Endothelial cell of umbilical vein (primary cell): Measurements from ENCODE around the gene KRCC1. TPM values are rescaled to one million over a fixed set of nuclear protein-coding genes. Genes with fewer than 3 reads are reported as not detected.

ENCODE experiments used
- BruUV-seq: library from RNA; stranded (reverse); fragments of 400-500 nt; replicated peaks from 2 replicates; lab custom pipeline; 2021; lab: Mats Ljungman, UMichigan
- CTCF ChIA-PET: fragments of 300-600, 350-600 bp; sonication (Branson Sonifier 250); formaldehyde crosslinking; loops from one replicate; lab custom pipeline; 2021; ENCODE audit warnings: antibody characterized with exemption, inconsistent platforms; lab: Charles Lee
- POLR2A ChIA-PET: fragments of 300-600, 350-600 bp; sonication (Branson Sonifier 250); formaldehyde crosslinking; loops from one replicate; lab custom pipeline; 2021; ENCODE audit warnings: antibody characterized with exemption, inconsistent platforms; lab: Charles Lee
- DNase-seq: peaks from one replicate; pipeline ENCODE4 v3.0.0-alpha.2; 2011; ENCODE audit warnings: low read depth, low spot score
- FAIRE-seq: peaks from 2 replicates; lab custom pipeline; 2011; peaks lifted over from hg19 to GRCh38; lab: Jason Lieb, UNC
- H2AFZ ChIP-seq: 2 replicates; pipeline ENCODE4 v1.6.0; 2012; ENCODE audit warnings: low read depth, low read length, control low read depth, inconsistent platforms
- H3K27ac ChIP-seq: 2 replicates; pipeline ENCODE4 v1.5.1; 2011; ENCODE audit warnings: low read depth, mild to moderate bottlenecking, control low read depth, low read length, moderate library complexity; ENCODE audit not compliant: insufficient read depth
- H3K27me3 ChIP-seq, 2 experiments: 2 replicates each; pipeline versions ENCODE4 v1.6.0 to v1.6.1; 2011; ENCODE audit warnings: low read length in 2 of 2, mixed read lengths in 1 of 2; ENCODE audit not compliant: control insufficient read depth in 2 of 2, insufficient read depth in 2 of 2
- H3K36me3 ChIP-seq, 2 experiments: 2 replicates in 1 of 2; 3 replicates in 1 of 2; pipeline ENCODE4 v1.5.1; 2011; ENCODE audit warnings: low read length in 2 of 2, mild to moderate bottlenecking in 1 of 2, moderate library complexity in 1 of 2; ENCODE audit not compliant: control insufficient read depth in 2 of 2, insufficient read depth in 2 of 2; ENCODE audit errors: extremely low read depth in 1 of 2
- H3K4me1 ChIP-seq: 3 replicates; pipeline ENCODE4 v1.5.1; 2011; ENCODE audit warnings: mild to moderate bottlenecking, low read length; ENCODE audit not compliant: control insufficient read depth, insufficient read depth; ENCODE audit errors: extremely low read depth
- H3K4me2 ChIP-seq: 2 replicates; pipeline ENCODE4 v1.6.1; 2011; ENCODE audit warnings: low read length, control low read depth, mixed read lengths; ENCODE audit not compliant: insufficient read depth
- H3K4me3 ChIP-seq, 3 experiments: fragments of 200-600 bp in 1 of 3; sonication (generic), shearing (Covaris generic) in 1 of 3; replicated peaks in 1 of 3; 2 replicates each; pipeline ENCODE4 v1.5.1; 2011 to 2016; ENCODE audit warnings: control low read depth in 3 of 3, low read length in 3 of 3, mild to moderate bottlenecking in 2 of 3, inconsistent platforms in 1 of 3, low read depth in 1 of 3, moderate library complexity in 1 of 3; ENCODE audit not compliant: insufficient read depth in 1 of 3
- H3K79me2 ChIP-seq: 2 replicates; pipeline ENCODE4 v1.6.0; 2012; ENCODE audit warnings: low read length, inconsistent platforms; ENCODE audit not compliant: control insufficient read depth, insufficient read depth
- H3K9ac ChIP-seq: replicated peaks from 2 replicates; pipeline ENCODE3; 2011; ENCODE audit warnings: low read length, control low read depth; ENCODE audit not compliant: insufficient read depth; ENCODE audit errors: extremely low read depth
- H3K9me1 ChIP-seq: replicated peaks from 3 replicates; pipeline ENCODE4 v1.6.0; 2011; ENCODE audit warnings: mild to moderate bottlenecking, low read length; ENCODE audit not compliant: control insufficient read depth, insufficient read depth; ENCODE audit errors: extremely low read depth
- H3K9me3 ChIP-seq: replicated peaks from 2 replicates; pipeline ENCODE4 v1.5.1; 2012; ENCODE audit warnings: low read length, inconsistent platforms; ENCODE audit not compliant: control insufficient read depth, insufficient read depth
- H4K20me1 ChIP-seq: replicated peaks from 2 replicates; pipeline ENCODE3; 2011; ENCODE audit warnings: mild to moderate bottlenecking, low read length; ENCODE audit not compliant: control insufficient read depth, insufficient read depth; ENCODE audit errors: extremely low read depth
- CTCF ChIP-seq, 2 donors: IDR thresholded peaks; 1 replicate in 1 of 2; 2 replicates in 1 of 2; pipeline ENCODE4 v1.5.1; 2011; ENCODE audit warnings: low read length in 2 of 2, mild to moderate bottlenecking in 2 of 2, moderate library complexity in 2 of 2, control low read depth in 1 of 2, inconsistent platforms in 1 of 2, low read depth in 1 of 2; ENCODE audit not compliant: insufficient read depth in 1 of 2; ENCODE audit errors: extremely low read depth in 1 of 2
- EZH2 ChIP-seq: IDR thresholded peaks from 2 replicates; pipeline ENCODE4 v1.6.1; 2012; ENCODE audit warnings: borderline replicate concordance, low read depth, mild to moderate bottlenecking, moderate library complexity, low read length, inconsistent platforms; ENCODE audit not compliant: severe bottlenecking
- FOS ChIP-seq: IDR thresholded peaks from 2 replicates; pipeline ENCODE4 v1.6.1; 2011; ENCODE audit warnings: mild to moderate bottlenecking, low read length, moderate library complexity, borderline replicate concordance; ENCODE audit not compliant: insufficient read depth
- JUN ChIP-seq: IDR thresholded peaks from 2 replicates; pipeline ENCODE4 v1.6.1; 2011; ENCODE audit warnings: borderline replicate concordance, low read depth; ENCODE audit not compliant: insufficient read length, insufficient read depth
- MAX ChIP-seq: IDR thresholded peaks from 2 replicates; pipeline ENCODE4 v1.6.1; 2011; ENCODE audit not compliant: insufficient read depth, insufficient read length
- MYC ChIP-seq: IDR thresholded peaks from one replicate; pipeline ENCODE4 v1.6.1; 2011; ENCODE audit warnings: mild to moderate bottlenecking, low read depth, low read length
- POLR2AphosphoS5 ChIP-seq: IDR thresholded peaks from 2 replicates; pipeline ENCODE4 v1.6.1; 2012; ENCODE audit warnings: low read depth, mild to moderate bottlenecking, control low read depth, low read length, moderate library complexity; ENCODE audit not compliant: insufficient read depth
- dilution Hi-C: fragments of 300-500 bp; cut with MboI; formaldehyde crosslinking; loops from one replicate; pipeline ENCODE4 v1.15.0; 2019; ENCODE audit warnings: low sequenced_read_pairs; ENCODE audit not compliant: extremely low pct_ligation_motif_present
- intact Hi-C: fragments of 100-400 bp; cut with micrococcal nuclease; formaldehyde crosslinking; loops from one replicate; pipeline ENCODE4 v1.10.0; 2022
- polyA plus RNA-seq, 4 experiments: library from polyadenylated mRNA; depleted of rRNA in 3 of 4; stranded (reverse) in 3 of 4; unstranded in 1 of 4; fragments of >200 nt; gene quantifications; 2 replicates each; pipeline versions ENCODE4 v1.2.1 to v1.2.3, GENCODE V29; 2011 to 2012; ENCODE audit warnings: missing spikeins in 1 of 4
- total RNA-seq: library from RNA; stranded (reverse); gene quantifications from 2 replicates; pipeline ENCODE4 v1.2.3, GENCODE V29; 2021

Gene KRCC1
- total and polyA plus RNA-seq, 2 donors (not counting 3 experiments of a cell fraction or from before 2014, with no cell fraction given) = 7.4 to 15.0 TPM

GRCh38 chr2:88053296-88053695 lies 2.3 kb downstream of the KRCC1 start:
- peak; percentile 34 for DNase-seq
- peak overlapping the region; percentile 99 for H3K4me2 ChIP-seq
- dilution Hi-C loops (no loop called here), intact Hi-C loops (no loop called here)
- BruUV-seq = no TSS peak
- POLR2A ChIA-PET = no interaction called here
- no peak for FAIRE-seq
- H3K27ac ChIP-seq = no peak overlapping the region
- no peaks in the 10 kb centered on the region for H3K36me3 ChIP-seq
- H3K79me2 ChIP-seq = peaks cover 30% of the 10 kb centered on the region
- no peaks in the 10 kb centered on the region for H3K27me3 ChIP-seq
- H4K20me1 ChIP-seq = no peaks in the 10 kb centered on the region
- H3K4me3 ChIP-seq = peak overlapping the region in 1 of 3 experiments; percentile 12
- peaks cover 22% of the 10 kb centered on the region for H3K4me1 ChIP-seq
- CTCF ChIA-PET = interaction anchor here (1.0 kb wide), 1 partner anchor 107 kb away, joined by 3 read pairs; no protein-coding TSS in a partner anchor
- no peaks in the 10 kb centered on the region for H3K9me1 ChIP-seq
- no peaks in the 10 kb centered on the region for H3K9me3 ChIP-seq
- no peak overlapping the region for H3K9ac ChIP-seq
- no peak for TF ChIP-seq JUN
- H2AFZ ChIP-seq = no peak overlapping the region

- Histone ChIP-seq H3K4me1 (peaks cover 22% of the 10 kb centered on the region), H3K27ac (no peak overlapping the region), H2AFZ (no peak overlapping the region), H4K20me1 (no peaks in the 10 kb centered on the region), H3K36me3 (no peaks in the 10 kb centered on the region), H3K9me1 (no peaks in the 10 kb centered on the region), H3K79me2 (peaks cover 30% of the 10 kb centered on the region), H3K4me3 (no peak overlapping the region), H3K9ac (no peak overlapping the region), H3K27me3 (no peaks in the 10 kb centered on the region), H3K4me2 (no peak overlapping the region), H3K9me3 (no peaks in the 10 kb centered on the region)
- ChIA-PET CTCF (interaction anchor here (4.1 kb wide), 1 partner anchor 8 kb away, joined by 20 read pairs; no protein-coding TSS in a partner anchor), POLR2A (no interaction called here)
- no TSS peak for BruUV-seq
- FAIRE-seq (no peak), DNase-seq (no peak)
- TF ChIP-seq JUN (no peak), CTCF (IDR thresholded peaks at IDR 0.05; ENCODE audit: extremely low read depth in 1 of 2, insufficient read depth in 1 of 2, low read depth in 1 of 2, low read length in 2 of 2) (no peak), MAX (no peak), EZH2 (no peak), POLR2AphosphoS5 (peak; percentile 22), FOS (no peak), MYC (no peak)
- intact Hi-C loops (no loop called here), dilution Hi-C loops (no loop called here)
Measured at GRCh38 chr2:88051792-88052191, 3.8 kb downstream of the KRCC1 start.
